Nucleus accumbens (tissue), 56 donors: ENCODE results near the gene ANKRD10.

Source experiments
- DNase-seq, 56 donors: peaks; one replicate each; lab custom pipeline; 2025; lab: John Stamatoyannopoulos, UW

The ANKRD10 gene

DNA sequence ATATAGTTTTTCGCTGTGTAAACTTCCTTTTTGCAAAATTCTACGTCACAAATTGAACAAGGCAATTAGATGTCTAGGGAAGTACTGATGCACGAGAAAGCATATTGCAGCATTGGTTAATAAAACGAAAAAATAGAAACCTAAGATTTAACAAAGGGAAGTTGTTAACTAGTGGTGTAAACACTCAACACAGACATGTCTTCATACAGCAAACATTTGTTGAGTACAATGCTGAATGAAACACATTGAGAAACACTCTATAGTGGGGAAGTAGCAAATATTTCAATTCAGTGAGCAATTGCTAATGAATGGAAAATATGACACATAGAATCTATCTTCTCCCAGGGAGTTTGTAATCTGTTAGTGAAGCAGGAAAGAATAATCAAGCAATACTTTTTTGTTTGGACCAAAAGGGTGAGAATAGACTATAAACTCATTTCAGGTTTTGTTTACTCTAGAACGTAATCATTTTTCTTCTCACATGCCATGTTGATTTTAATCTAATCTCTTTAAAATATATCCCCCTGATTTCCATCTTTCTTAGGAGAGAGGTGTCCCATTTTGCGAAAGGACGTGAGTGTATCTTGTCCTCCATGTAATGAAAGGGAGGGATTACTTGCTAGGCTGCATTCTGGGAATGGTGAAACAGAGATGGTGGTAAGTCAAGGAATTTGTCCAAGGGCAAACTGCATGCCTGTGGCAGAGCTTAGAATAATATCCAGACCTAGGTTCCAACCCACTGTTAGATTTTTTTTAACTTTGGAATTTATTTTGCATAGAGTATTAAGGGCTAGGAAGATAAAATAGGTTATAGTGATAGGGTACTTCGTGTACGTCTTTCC lies 1.7 kb upstream of the ANKRD10 start:
- DNase-seq = no peak

DNA sequence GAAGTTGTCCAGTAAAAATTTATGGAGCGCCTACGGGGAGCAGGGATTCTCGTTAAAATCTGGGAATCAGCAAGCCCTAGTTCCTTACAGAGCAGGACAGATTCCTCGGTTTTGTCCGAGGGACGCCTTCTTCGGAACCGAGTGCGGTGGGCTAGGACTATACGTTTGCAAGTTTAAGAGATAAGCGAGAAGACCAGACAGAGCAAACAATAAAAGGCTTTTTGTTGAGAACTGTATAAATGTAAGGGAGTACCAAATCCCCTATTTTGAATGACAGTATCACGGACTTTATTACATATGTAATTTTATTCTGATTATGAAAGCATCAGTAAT lies 971 bp upstream of the ANKRD10 start:
- DNase-seq = no peak

DNA sequence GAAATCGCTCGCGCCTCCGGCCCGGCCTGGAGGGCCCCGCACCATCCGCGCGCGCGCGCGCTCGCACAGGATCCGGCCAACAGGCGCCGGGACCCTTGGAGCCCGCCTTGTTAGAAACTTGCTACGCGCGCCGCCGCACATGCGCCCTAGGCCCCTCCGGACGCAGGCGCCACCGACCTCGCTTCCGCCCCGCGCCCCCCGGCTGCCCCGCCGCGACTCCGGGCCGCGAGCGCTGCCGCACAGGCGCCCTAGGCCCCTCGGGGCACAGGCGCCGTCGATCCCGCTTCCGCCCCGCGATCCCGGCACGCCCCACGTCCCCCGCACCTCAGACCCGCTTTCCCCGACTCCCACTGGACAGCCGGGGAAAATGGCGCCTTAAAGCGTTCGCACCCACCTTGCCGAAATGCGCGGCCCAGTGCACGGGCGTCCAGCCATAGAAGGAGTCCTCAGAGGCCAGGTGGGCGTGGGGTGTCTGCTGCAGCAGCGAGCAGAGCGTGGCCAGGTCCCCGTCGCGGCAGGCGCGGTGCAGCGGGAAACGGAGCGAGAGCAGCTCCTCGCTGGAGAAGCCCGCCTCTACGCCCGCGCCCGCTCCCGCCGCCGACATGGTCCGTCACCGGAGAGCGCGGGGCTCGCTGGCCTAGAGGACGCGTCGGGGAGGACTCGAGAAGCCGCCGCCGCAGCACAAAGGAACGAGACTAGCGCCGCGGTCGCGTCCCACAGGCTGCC lies 375 bp downstream of the ANKRD10 start:
- DNase-seq = peak in 52 of 56 donors; percentile 32 to 84 (median 72)

- DNase-seq = peak in 7 of 56 donors; percentile 47 to 69 (median 63)
Measured at GRCh38 chr13:110914081-110914330, 863 bp downstream of the ANKRD10 start.

- no peak for DNase-seq
Measured at GRCh38 chr13:110913322-110914080, 1.4 kb downstream of the ANKRD10 start.

DNA sequence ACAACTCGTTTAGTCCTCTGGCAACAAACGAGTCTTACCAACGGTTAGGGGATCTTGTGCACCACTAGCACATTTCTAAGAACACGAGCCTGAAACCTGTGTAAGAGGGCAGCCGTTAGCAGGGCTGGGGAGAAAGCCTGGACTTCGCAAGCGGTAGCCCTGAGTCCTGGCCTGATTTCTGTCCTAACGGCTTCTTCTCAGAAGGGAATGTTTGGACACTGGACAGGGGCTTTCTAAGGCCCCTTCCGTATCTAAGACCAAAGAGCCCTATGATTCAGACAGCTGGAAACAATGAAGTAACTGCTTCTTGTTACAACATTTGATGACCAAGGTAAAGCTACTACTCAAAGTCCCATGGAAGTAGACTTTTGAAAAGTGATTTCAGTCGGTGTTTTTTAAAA lies 2.2 kb downstream of the ANKRD10 start:
- no peak for DNase-seq

DNA sequence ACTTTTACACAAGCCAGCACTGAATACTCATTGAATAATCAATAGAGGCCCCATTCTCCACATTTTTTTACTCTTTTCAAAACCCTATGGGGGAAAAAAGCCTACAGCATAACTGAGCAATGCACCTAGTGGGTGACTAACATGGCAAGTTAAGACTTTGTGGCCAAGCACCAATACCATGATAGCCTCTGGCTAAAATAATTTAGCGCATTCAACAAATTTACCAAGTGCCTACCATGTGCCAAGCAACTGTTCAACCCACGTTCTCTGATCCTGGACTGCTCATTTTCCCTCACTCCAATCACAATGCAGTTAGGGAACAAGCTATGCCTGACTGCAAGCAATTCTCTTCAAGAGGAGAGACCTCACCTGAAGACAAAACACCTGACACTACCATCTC lies 3.0 kb downstream of the ANKRD10 start:
- no peak for DNase-seq

- no peak for DNase-seq
Measured at GRCh38 chr13:110910013-110910890, 4.6 kb downstream of the ANKRD10 start.

DNA sequence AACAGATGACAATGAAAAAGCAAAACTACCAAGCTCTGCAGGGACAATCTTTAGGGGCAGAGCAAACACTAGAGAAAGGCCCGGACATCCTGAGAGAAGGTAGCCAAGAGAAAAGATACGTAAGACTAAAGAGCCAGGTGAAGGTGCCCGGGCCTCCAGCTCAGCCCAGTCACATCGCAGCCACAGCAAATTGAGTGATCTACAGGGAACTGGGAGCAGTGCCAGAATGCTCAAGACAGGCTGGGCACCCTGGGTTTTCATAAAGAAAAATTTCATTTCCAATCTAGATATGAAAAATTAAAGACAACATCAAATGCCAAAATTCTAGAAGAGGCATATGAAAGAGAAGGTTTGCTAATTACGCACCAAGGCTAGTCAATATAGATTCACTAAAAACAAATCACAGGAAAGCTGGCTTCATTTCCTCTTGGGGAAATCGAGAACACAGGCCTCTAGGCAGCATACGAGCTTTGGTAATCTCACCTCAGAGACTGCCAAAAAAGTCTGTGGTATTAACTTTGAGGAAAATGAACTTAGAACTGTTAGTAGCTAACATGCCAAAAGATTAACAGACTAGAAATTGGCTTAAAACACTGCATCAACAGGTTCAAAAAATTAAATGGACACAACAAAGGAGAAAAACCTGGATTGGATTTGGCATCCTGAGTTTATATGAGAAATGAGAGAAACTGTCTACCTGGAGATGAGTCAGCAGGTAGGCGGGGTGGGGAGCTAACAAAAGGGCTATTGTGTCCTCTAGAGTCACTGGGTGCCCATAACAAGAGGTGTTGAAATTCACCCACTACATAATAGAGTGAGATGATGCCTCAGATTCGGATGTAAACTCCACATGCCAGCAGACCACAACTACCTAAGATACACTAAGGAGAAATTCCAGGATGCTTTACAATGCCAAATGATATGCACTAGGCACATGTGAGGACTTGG lies 6.6 kb downstream of the ANKRD10 start:
- DNase-seq = no peak

DNA sequence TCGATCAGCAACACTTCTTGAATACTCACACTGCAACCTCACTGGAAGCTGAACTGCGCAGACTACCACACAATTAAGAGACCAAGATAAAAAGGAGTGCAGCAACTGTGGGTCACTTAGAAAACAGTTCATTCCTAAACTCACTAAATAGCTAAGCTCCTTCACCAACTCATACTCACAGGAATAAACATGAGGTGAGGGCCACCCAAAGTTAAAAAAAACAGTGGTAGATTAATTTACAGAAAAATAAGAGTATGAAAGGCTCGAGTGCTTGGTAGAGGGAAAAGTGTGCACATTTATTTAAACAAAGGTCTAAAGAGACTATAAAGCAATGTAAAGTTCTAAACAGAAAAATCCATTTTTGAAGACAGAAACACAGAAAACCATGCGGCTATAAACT lies 7.6 kb downstream of the ANKRD10 start:
- no peak for DNase-seq

DNA sequence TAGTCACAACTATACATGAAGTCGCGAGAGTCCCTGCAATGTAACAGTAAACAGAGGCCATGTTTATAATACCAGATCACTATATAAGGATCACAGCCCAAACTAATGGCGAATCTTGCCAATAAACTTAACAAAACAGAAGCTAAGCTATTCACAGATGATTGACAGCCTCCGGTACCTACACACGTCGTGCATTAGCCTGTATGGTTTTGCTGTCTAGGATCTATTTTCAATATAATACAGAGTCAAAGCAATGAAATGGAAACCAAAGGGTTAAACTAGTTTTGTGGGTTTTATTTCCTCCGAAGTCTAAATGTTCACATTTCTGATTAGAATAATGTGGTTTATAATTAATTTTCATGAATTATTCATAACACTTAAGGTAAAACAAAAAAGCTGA lies 10.1 kb downstream of the ANKRD10 start:
- no peak for DNase-seq

GRCh38 chr13:110902370-110902769 lies 12.5 kb downstream of the ANKRD10 start:
- DNase-seq = no peak

DNA sequence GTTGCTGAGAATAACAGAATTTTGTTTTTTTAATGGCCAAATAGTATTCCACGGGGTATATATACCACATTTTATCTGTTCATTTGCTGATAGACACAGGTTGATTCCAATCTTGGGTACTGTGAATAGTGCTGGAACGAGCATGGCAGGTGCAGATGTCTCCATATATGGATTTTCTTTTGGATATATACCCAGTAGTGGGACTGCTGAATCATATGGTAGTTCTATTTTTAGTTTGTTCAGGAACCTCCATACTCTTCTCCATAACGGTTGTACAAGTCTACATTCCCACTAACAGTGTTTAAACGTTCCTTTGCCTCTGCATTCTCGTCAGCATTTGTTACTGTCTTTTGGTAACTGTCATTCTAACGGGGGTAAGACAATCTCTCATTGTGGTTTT lies 17.3 kb downstream of the ANKRD10 start:
- no peak for DNase-seq

- DNase-seq = no peak
Measured at GRCh38 chr13:110897014-110897413, 17.9 kb downstream of the ANKRD10 start.

DNA sequence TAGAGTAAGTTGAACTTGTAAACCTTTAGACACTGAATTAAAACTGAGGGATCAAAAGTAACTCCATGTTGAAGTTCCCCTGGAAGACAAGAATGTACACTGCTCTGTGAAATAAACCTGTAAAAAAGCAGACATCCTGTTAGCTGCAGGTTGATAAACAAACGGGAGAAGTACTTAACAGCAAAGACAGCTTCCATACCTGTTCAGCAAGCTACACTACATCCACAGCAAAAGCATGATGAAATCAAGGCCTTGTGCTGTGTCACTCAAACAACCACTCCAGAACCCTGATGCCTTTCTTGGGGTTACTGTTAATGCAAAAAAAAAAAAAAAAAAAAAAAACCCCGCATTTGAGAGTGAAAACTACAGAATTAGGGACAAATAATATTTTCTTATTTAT lies 20.8 kb downstream of the ANKRD10 start:
- no peak for DNase-seq

DNA sequence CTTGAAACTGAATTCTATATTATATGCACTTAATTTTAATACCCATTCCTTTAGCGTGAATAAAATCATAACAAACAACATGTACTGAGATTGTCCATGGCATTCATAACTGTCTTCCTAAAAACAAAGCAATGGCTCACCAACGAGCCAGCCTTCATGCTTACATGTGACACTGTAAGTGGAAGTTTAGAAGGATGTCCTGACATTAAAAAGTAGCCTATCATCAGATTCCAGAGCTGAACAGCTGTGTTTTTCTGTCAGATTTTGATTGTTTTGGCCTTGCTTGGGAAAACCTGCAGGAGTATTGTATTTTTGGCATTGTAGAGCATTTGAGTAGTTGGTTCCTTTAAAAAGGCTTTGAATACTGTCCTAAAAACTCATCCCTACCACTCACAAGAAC lies 21.3 kb downstream of the ANKRD10 start:
- DNase-seq = no peak

DNA sequence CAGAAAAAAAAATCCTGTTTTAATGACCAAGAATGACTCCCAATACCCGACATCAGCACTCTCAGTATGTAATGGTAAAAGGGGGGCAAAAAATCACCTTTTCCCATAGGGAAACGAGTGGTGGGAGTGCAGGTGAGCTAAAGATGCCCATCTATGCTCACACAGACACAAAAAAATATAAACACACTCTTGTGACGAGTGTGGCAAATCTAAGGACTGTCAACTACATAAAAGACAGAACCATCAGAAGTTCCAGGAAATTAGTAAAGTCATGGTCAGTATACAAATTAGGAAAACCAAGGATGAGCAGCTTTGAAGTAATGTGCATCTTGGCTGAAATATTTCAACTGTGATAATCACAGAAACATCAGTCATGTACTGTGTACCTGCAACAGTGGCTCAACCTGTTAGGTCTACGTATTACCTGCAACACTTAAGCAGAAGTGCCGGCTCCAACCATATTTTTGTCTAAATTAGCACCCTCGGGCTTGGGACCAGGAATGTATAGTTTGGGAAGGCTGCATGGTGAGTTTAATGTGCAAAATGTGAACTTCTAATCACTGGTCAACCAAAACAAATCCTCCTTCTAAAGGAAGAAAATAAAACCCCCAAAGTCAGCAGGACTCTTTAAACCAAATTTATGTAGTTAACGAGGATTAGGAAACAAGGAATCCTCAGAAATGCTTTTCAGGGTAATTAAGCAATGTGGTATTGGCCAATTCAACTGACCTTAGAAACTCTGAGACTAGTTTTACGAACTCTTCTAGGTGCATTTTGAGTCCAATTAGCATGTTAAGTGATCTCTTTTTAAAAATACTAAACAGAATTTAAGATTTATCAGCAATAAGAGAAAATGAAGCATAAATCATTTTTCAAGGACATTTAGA lies 24.3 kb downstream of the ANKRD10 start:
- DNase-seq = no peak

- DNase-seq = no peak
Measured at GRCh38 chr13:110888390-110888789, 26.5 kb downstream of the ANKRD10 start.
